Heart right ventricle (tissue), 16 donors: ENCODE results near the gene CENPL. TPM values are rescaled to one million over a fixed set of nuclear protein-coding genes. Genes with fewer than 3 reads are reported as not detected.
"Not testable (repeated sequence)": the region's sequence is repeated elsewhere in the genome, so short reads cannot be mapped to it uniquely, and the experiment has no call there.

Experiments
- ATAC-seq, 8 donors: fragments of 200-7000 bp; cut with Tn5 transposase; one replicate each; pipeline ENCODE4 v1.9.1; 2020; ENCODE audit warnings: mild to moderate bottlenecking in 8 of 8, moderate library complexity in 8 of 8, moderate number of reproducible peaks in 1 of 8
- DNase-seq, 2 donors: peaks; one replicate each; pipeline ENCODE4 v3.0.0-alpha.2; 2020
- H3K27ac ChIP-seq, 10 donors: fragments of 200-600 bp; sonication (generic) in 2 of 10; one replicate each; pipeline versions ENCODE4 v1.5.0 to v1.8.0; 2020 to 2022; ENCODE audit warnings: mild to moderate bottlenecking in 3 of 10
- H3K27me3 ChIP-seq, 7 donors: fragments of 200-600 bp; one replicate each; pipeline ENCODE4 v1.8.0; 2021 to 2022; ENCODE audit warnings: mild to moderate bottlenecking in 2 of 7
- H3K36me3 ChIP-seq, 9 donors: fragments of 200-600 bp; sonication (generic) in 1 of 9; one replicate each; pipeline versions ENCODE4 v1.5.0 to v1.8.0; 2020 to 2022; ENCODE audit warnings: mild to moderate bottlenecking in 2 of 9
- H3K4me1 ChIP-seq, 9 donors: fragments of 200-600 bp; sonication (generic) in 1 of 9; one replicate each; pipeline versions ENCODE4 v1.5.0 to v1.8.0; 2020 to 2022; ENCODE audit warnings: mild to moderate bottlenecking in 4 of 9
- H3K4me3 ChIP-seq, 10 donors: fragments of 200-600 bp; sonication (generic) in 2 of 10; one replicate each; pipeline versions ENCODE4 v1.5.0 to v1.8.0; 2020 to 2022; ENCODE audit warnings: mild to moderate bottlenecking in 7 of 10, moderate library complexity in 2 of 10
- H3K9me3 ChIP-seq, 11 donors: fragments of 200-600 bp in 10 of 11; sonication (generic) in 2 of 11; one replicate each; pipeline versions ENCODE4 v1.5.0 to v1.8.0; 2013 to 2022; ENCODE audit warnings: mild to moderate bottlenecking in 2 of 11, control low read depth in 1 of 11, moderate library complexity in 1 of 11
- WGBS, 2 donors: extraction: QIAGEN DNeasy Blood & Tissue Kit; methylation state at CpG; one replicate each; pipeline ENCODE4 v1.1.7; 2013; ENCODE audit warnings: inconsistent platforms in 1 of 2; 5-methylcytosine and 5-hydroxymethylcytosine counted together
- intact Hi-C, 10 donors: fragments of 100-400 bp; cut with DNase I; formaldehyde crosslinking; loops; one replicate each; pipeline versions ENCODE4 v1.11.1 to v1.14.2; 2022
- polyA plus RNA-seq, 2 donors: library from polyadenylated mRNA; stranded (reverse); fragments of 200-250 nt; gene quantifications; one replicate each; pipeline ENCODE4 v1.2.3, GENCODE V29; 2013
- total RNA-seq, 10 donors: library from RNA; stranded (reverse); fragmentation: NEBNext Ultra II Directional in 3 of 10; extraction: Animal tissue kit (Norgen Biotek cat#: 25700) in 3 of 10; gene quantifications; one replicate each; pipeline versions ENCODE4 v1.2.1 to v1.2.4, GENCODE V29; 2021 to 2023
- TF ChIP-seq, protein P1 (sequence below), 9 donors: fragments of 200-600 bp; sonication (generic) in 2 of 9; IDR thresholded peaks; one replicate each; pipeline versions ENCODE4 v1.5.0 to v1.8.0; 2021 to 2022; ENCODE audit warnings: antibody characterized with exemption in 9 of 9, mild to moderate bottlenecking in 5 of 9, moderate library complexity in 1 of 9
- donor health status: Arrhythmogenic right ventricular cardiomyopathy.
- donor health status: ischemic (EF 13 %, LVEDD 7.1; RV severe dilation, severe dysfunction).
- donor health status: healthy with polysubstance abuse.
- donor health status: DM: no; HTN: yes; CAD: no.
- donor health status: DM: no; HTN: no; CAD: no.
- donor health status: ischemic (EF 25% LVEDD 6.9; RV normal size, moderate dysfunction).
- donor health status: ischemic (EF 25% LVEDD 5.7; RV mildly dilated, moderate dysfunction).
- donor health status: healthy.
- donor health status: DM: yes; HTN: yes; CAD: no.
- donor health status: Ischemic cardiomyopathy.
- donor health status: ischemic (EF 35%, LVEDD 5.7; RV mildly dilated, moderate dysfunction).
- donor health status: nonischemic (EF 11% LVEDD 7.7; RV severe dilation, severe dysfunction).
- donor health status: DM: yes; HTN: yes; CAD: no.
- donor health status: PGD.
- donor health status: ischemic (EF 29% LVEDD 5.4; RV normal size, mild dysfunction).
- donor health status: nonischemic (EF 23%, LVEDD 6.1; RV moderate dilation, normal function).

Gene CENPL
- total and polyA plus RNA-seq, 12 donors: 1.7 to 7.0 (median 3.5) TPM

DNA sequence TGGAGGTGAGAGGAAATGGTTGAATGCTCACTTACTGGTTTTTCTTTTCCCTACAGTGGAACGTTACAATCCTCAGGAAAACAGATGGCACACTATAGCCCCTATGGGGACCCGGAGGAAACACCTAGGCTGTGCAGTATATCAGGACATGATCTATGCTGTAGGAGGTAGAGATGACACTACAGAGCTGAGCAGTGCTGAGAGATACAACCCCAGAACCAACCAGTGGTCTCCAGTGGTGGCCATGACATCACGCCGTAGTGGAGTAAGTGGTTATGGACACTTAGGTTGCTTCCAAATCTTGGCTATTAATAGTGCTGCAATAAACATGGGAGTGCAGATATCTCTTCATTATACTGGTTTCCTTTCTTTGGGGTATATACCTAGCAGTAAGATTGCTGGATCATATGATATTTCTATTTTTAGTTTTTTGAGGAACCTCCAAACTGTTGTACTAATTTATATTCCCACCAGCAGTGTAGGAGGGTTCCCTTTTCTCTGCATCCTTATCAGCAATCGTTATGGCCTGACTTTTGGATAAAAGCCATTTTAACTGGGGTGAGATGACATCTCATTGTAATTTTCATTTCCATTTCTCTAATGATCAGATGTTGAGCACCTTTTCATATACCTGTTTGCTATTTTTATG, 49.0 kb downstream of the CENPL start:
- Histone ChIP-seq H3K4me3 (no peak overlapping the region), H3K27ac (no peak overlapping the region), H3K27me3 (no peaks in the 10 kb centered on the region), H3K9me3 (peaks cover 0 to 11% (median 7%) of the 10 kb centered on the region in 11 donors), H3K36me3 (peaks cover 0 to 98% (median 33%) of the 10 kb centered on the region in 9 donors), H3K4me1 (no peaks in the 10 kb centered on the region)
- DNase-seq (no peak), ATAC-seq (no peak)
- TF ChIP-seq, protein P1, sequence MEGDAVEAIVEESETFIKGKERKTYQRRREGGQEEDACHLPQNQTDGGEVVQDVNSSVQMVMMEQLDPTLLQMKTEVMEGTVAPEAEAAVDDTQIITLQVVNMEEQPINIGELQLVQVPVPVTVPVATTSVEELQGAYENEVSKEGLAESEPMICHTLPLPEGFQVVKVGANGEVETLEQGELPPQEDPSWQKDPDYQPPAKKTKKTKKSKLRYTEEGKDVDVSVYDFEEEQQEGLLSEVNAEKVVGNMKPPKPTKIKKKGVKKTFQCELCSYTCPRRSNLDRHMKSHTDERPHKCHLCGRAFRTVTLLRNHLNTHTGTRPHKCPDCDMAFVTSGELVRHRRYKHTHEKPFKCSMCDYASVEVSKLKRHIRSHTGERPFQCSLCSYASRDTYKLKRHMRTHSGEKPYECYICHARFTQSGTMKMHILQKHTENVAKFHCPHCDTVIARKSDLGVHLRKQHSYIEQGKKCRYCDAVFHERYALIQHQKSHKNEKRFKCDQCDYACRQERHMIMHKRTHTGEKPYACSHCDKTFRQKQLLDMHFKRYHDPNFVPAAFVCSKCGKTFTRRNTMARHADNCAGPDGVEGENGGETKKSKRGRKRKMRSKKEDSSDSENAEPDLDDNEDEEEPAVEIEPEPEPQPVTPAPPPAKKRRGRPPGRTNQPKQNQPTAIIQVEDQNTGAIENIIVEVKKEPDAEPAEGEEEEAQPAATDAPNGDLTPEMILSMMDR (IDR thresholded peaks at IDR 0.05): no peak
- intact Hi-C loops: no loop called here
- 79 to 80% methylated on average over 5 of the region's 5 CpGs for WGBS, 2 donors

GRCh38 chr1:173771560-173771959, 53.1 kb downstream of the CENPL start:
- Histone ChIP-seq H3K9me3 (peaks cover 0 to 9% (median 3%) of the 10 kb centered on the region in 11 donors), H3K4me3 (no peak overlapping the region), H3K27me3 (no peaks in the 10 kb centered on the region), H3K4me1 (no peaks in the 10 kb centered on the region), H3K27ac (no peak overlapping the region), H3K36me3 (peaks cover 0 to 94% (median 14%) of the 10 kb centered on the region in 9 donors)
- TF ChIP-seq, protein P1 (IDR thresholded peaks at IDR 0.05): no peak
- intact Hi-C loops: no loop called here
- DNase-seq (no peak), ATAC-seq (no peak)
- 98 to 100% methylated on average over 1 of the region's 1 CpG for WGBS, 2 donors

GRCh38 chr1:173770330-173770729, 54.4 kb downstream of the CENPL start:
- H3K27ac ChIP-seq, ATAC-seq, intact Hi-C loops, H3K4me3 ChIP-seq, H3K27me3 ChIP-seq, DNase-seq, H3K9me3 ChIP-seq, H3K4me1 ChIP-seq: not testable (repeated sequence)
- H3K36me3 ChIP-seq: peaks cover 0 to 93% (median 4%) of the 10 kb centered on the region in 9 donors
- WGBS, 2 donors: 94 to 98% methylated on average over 9 of the region's 9 CpGs

DNA sequence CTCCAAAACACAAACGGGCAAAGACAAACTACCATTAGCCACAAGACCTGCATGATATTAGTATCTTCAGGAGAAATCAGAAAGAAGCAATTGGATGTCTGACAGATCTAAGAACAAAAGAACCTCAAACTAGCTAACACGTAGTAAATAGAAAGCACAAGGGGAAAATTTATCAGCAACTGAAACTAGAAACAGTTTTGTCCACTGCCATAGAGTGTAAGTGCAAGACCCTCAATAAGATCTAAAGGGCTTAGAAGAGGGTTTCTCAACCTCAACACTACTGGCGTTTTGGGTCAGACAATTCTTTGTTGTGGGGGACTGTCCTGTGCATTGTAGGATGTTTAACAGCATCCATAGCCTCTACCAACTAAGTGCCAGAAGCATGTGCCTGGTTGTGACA, 55.9 kb downstream of the CENPL start:
- ATAC-seq (no peak), DNase-seq (no peak)
- TF ChIP-seq, protein P1 (IDR thresholded peaks at IDR 0.05): no peak
- no peaks in the 10 kb centered on the region for H3K4me1 ChIP-seq
- H3K9me3 ChIP-seq: peaks cover 0 to 7% (median 0%) of the 10 kb centered on the region in 11 donors
- no peak overlapping the region for H3K27ac ChIP-seq
- peaks cover 0 to 94% (median 4%) of the 10 kb centered on the region in 9 donors for H3K36me3 ChIP-seq
- intact Hi-C loops: no loop called here
- WGBS, 2 donors: 89 to 96% methylated on average over 3 of the region's 3 CpGs
- H3K4me3 ChIP-seq: no peak overlapping the region
- H3K27me3 ChIP-seq: no peaks in the 10 kb centered on the region

DNA sequence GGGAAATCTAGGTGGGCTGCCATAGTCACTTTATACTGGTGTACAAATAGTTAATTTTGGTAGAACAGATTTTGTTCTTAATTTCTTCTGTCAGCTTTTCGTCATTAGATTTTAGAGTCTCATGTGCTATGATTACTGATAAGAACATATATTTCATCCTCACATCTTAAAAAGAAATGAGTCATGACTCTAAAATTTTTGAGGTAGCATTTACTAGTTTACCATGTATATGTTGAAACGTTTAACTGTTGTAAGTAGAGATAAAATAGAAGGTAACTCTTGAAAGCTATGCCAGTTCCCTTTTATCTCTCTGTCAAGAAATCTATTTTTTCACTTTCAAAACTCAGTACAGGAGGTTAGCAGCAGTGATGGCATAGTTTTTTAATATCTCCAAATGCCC, 56.5 kb downstream of the CENPL start:
- no peaks in the 10 kb centered on the region for H3K27me3 ChIP-seq
- no peak overlapping the region for H3K27ac ChIP-seq
- H3K9me3 ChIP-seq: peaks cover 0 to 13% (median 4%) of the 10 kb centered on the region in 11 donors
- ATAC-seq: no peak
- intact Hi-C loops: no loop called here
- no peak overlapping the region for H3K4me3 ChIP-seq
- no peak for DNase-seq
- TF ChIP-seq, protein P1 (IDR thresholded peaks at IDR 0.05): no peak
- 64 to 68% methylated on average over 2 of the region's 2 CpGs for WGBS, 2 donors
- no peaks in the 10 kb centered on the region for H3K4me1 ChIP-seq
- peaks cover 0 to 93% (median 4%) of the 10 kb centered on the region in 9 donors for H3K36me3 ChIP-seq

DNA sequence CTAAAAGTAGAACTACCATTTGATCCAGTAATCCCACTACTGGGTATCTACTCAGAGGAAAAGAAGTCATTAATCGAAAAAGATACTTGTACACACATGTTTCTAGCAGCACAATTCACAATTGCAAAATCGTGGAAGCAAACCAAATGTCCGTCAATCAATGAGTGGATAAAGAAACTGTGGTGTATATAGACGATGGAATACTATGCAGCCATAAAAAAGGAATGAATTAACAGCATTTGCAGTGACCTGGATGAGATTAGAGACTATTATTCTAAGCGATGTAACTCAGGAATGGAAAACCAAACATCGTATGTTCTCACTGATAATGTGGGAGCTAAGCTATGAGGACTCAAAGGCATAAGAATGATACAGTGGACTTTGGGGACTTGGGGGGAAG, 60.4 kb downstream of the CENPL start:
- H3K9me3 ChIP-seq: peaks cover 0 to 22% (median 4%) of the 10 kb centered on the region in 11 donors
- intact Hi-C loops, ATAC-seq, H3K27me3 ChIP-seq, H3K27ac ChIP-seq, H3K4me1 ChIP-seq, H3K4me3 ChIP-seq, DNase-seq: not testable (repeated sequence)
- peaks cover 0 to 76% (median 10%) of the 10 kb centered on the region in 9 donors for H3K36me3 ChIP-seq
- WGBS, 2 donors: 98 to 99% methylated on average over 6 of the region's 6 CpGs
